Testis (tissue), 2 donors: ENCODE data around the gene TM6SF1.

Source experiments
- POLR2A ChIP-seq: fragments of 450-650 bp; IDR thresholded peaks from one replicate; pipeline ENCODE4 v1.6.1; 2017; ENCODE audit warnings: antibody characterized with exemption, mild to moderate bottlenecking, moderate library complexity
- TF ChIP-seq, protein P1 (sequence below), 3 experiments: fragments of 450-650 bp in 2 of 3; fragments of 200-600 bp in 1 of 3; sonication (generic) in 1 of 3; IDR thresholded peaks; one replicate each; pipeline ENCODE4 v1.5.1; 2016 to 2019; ENCODE audit warnings: antibody characterized with exemption in 3 of 3, mild to moderate bottlenecking in 2 of 3, moderate library complexity in 1 of 3

DNA sequence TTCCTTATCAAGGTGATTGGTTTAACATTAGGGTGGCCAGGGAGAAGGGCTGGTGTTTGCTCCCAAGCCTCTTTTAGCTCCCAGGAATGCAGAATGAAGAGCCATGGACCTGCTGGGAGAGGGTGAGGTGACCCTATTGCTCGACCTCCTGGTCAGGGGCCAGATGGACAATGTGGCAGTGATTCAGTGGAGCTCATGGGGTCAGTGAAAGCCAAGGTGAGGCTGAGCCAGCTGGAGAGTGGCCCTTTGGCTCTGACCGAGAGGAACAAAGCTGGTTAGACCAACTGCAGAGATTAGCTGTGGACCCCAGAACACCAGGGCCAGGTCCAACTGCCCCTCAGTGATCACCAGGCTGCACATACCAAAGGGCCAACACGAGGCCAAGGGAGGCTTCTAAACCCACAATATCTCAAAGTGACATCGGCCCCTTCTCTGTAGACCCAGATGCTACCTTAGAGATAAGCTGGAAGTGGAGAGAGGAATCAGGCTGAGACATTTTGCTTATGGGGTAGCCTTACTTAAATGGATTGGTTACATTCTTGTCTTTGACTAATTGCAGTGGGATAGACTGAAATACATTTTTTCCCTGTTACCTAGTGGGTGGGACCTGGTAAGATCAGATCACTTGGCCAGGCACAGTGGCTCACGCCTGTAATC, 24.6 kb upstream of the TM6SF1 start:
- TF ChIP-seq POLR2A, result no peak
- TF ChIP-seq, protein P1, sequence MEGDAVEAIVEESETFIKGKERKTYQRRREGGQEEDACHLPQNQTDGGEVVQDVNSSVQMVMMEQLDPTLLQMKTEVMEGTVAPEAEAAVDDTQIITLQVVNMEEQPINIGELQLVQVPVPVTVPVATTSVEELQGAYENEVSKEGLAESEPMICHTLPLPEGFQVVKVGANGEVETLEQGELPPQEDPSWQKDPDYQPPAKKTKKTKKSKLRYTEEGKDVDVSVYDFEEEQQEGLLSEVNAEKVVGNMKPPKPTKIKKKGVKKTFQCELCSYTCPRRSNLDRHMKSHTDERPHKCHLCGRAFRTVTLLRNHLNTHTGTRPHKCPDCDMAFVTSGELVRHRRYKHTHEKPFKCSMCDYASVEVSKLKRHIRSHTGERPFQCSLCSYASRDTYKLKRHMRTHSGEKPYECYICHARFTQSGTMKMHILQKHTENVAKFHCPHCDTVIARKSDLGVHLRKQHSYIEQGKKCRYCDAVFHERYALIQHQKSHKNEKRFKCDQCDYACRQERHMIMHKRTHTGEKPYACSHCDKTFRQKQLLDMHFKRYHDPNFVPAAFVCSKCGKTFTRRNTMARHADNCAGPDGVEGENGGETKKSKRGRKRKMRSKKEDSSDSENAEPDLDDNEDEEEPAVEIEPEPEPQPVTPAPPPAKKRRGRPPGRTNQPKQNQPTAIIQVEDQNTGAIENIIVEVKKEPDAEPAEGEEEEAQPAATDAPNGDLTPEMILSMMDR (IDR thresholded peaks at IDR 0.05), result no peak
